Adrenal gland (tissue), 5 donors: Measurements from ENCODE around the gene RHEB.

Experiments
- POLR2A ChIP-seq, 2 donors: fragments of 450-650 bp; IDR thresholded peaks; one replicate each; pipeline ENCODE4 v1.6.1; 2017; ENCODE audit warnings: antibody characterized with exemption in 2 of 2, mild to moderate bottlenecking in 2 of 2, moderate library complexity in 1 of 2
- TF ChIP-seq, protein P1 (sequence below), 6 experiments: fragments of 450-650 bp in 4 of 6; fragments of 200-600 bp in 2 of 6; sonication (generic) in 1 of 6; IDR thresholded peaks; 1 replicate in 5 of 6; 2 replicates in 1 of 6; pipeline versions ENCODE4 v1.5.1 to v1.8.0; 2016 to 2021; ENCODE audit warnings: antibody characterized with exemption in 6 of 6, mild to moderate bottlenecking in 2 of 6, moderate library complexity in 1 of 6
- donor health status: DM: no; HTN: no; CAD: no.

- TF ChIP-seq, protein P1, sequence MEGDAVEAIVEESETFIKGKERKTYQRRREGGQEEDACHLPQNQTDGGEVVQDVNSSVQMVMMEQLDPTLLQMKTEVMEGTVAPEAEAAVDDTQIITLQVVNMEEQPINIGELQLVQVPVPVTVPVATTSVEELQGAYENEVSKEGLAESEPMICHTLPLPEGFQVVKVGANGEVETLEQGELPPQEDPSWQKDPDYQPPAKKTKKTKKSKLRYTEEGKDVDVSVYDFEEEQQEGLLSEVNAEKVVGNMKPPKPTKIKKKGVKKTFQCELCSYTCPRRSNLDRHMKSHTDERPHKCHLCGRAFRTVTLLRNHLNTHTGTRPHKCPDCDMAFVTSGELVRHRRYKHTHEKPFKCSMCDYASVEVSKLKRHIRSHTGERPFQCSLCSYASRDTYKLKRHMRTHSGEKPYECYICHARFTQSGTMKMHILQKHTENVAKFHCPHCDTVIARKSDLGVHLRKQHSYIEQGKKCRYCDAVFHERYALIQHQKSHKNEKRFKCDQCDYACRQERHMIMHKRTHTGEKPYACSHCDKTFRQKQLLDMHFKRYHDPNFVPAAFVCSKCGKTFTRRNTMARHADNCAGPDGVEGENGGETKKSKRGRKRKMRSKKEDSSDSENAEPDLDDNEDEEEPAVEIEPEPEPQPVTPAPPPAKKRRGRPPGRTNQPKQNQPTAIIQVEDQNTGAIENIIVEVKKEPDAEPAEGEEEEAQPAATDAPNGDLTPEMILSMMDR (IDR thresholded peaks at IDR 0.05) = no peak
- no peak for TF ChIP-seq POLR2A (IDR thresholded peaks at IDR 0.05)
Measured at GRCh38 chr7:151424799-151425198, 94.9 kb downstream of the RHEB start.
